NOMO-1 (cell line): Measurements from ENCODE around the gene DARS2.

Experiments used
- DNase-seq, 2 experiments: peaks; one replicate each; lab custom pipeline; 2025; ENCODE audit not compliant: unreplicated experiment in 2 of 2; lab: John Stamatoyannopoulos, UW

Gene DARS2

GRCh38 chr1:173886746-173887611 is 62.5 kb downstream of the DARS2 start:
- DNase-seq: no peak

- DNase-seq: no peak
These were observed 63.2 kb downstream of the DARS2 start for GRCh38 chr1:173887627-173888026.

- no peak for DNase-seq
These were observed 64.3 kb downstream of the DARS2 start for GRCh38 chr1:173888749-173889148.

- DNase-seq: no peak
These were observed 65.4 kb downstream of the DARS2 start for GRCh38 chr1:173889885-173890284.

- DNase-seq: no peak
These were observed 69.1 kb downstream of the DARS2 start for GRCh38 chr1:173893611-173894010.

GRCh38 chr1:173894189-173894588 is 69.7 kb downstream of the DARS2 start:
- DNase-seq: no peak

GRCh38 chr1:173900427-173900826 is 76.0 kb downstream of the DARS2 start:
- DNase-seq: no peak

- DNase-seq: no peak
These were observed 76.5 kb downstream of the DARS2 start for GRCh38 chr1:173900992-173901391.

- no peak for DNase-seq
These were observed 79.5 kb downstream of the DARS2 start for GRCh38 chr1:173903827-173904531.
